Islet precursor cell (in vitro differentiated cells): ENCODE data around the gene UGT2B17.
"Not testable (repeated sequence)": the region's sequence is repeated elsewhere in the genome, so short reads cannot be mapped to it uniquely, and the experiment has no call there.

ENCODE experiments used
- DNase-seq: peaks from one replicate; pipeline ENCODE4 v3.0.0-alpha.2; 2018

Gene UGT2B17

DNA sequence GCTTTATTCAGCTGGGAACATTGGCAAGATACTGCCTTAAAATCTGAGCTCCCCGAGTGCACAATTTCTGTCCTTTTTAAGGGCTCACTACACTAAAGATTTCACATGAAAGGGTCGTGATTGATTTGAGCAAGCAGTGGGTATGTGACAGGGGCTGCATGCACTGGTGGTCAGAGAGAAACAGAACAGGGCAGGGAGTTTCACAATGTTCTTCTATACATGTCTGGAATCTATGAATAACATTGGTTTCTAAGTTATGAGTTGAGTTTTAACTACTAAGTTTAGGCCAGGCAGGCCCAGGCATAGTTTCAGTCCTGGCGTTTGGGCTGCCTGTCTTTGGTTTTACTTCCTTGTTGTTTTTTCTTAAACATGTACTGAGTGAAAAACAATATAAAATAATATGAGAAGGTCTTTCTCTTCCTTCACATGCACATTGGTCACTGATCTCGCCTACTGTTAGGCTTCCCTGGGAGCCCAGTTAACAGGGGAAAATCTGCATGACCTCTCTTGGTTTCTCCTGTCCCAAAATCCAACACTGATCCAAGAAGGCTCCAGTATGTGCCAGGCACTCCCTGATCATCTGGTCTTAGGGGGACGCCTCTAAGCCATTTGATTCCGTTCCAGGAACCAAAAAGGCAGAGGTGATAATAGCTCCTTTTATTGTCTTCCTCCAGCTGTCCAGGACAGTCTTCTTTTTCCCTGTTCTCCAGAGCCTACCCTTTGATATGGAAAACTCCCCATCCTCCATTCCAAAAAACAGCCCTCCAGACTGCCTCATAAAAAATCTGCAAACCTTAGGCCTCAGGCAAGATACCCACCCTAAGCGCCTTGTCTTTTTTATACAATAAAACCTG, at the start of gene UGT2B17:
Gene UGT2B17 (minus strand): TSS at position 51 of the 854 bp plus-strand sequence. CDS start 7,838 bp downstream, outside the sequence.
- DNase-seq = peak; percentile 52

DNA sequence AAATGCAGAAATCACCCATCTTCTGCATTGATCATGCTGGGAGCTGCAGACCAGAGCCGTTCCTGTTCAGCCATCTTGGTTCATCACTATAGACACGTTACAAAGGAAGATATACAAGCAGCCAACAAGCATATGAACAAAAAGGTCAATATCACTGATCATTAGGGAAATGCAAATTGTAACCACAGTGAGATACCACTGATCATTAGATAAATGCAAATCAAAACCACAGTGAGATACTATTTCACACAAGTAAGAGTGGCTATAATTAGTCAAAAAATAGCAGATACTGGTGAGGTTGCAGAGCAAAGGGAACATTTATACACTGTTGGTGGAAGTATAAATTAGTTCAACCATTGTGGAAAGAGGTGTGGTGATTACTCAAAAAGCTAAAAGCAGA, 46.6 kb upstream of the UGT2B17 start:
- not testable (repeated sequence) for DNase-seq

GRCh38 chr4:68617003-68617698, 41.0 kb upstream of the UGT2B17 start:
- no peak for DNase-seq

- DNase-seq = no peak
Measured at GRCh38 chr4:68615699-68616422, 39.7 kb upstream of the UGT2B17 start.

GRCh38 chr4:68613752-68614151, 37.6 kb upstream of the UGT2B17 start:
- no peak for DNase-seq

GRCh38 chr4:68606240-68606639, 30.1 kb upstream of the UGT2B17 start:
- DNase-seq = no peak

DNA sequence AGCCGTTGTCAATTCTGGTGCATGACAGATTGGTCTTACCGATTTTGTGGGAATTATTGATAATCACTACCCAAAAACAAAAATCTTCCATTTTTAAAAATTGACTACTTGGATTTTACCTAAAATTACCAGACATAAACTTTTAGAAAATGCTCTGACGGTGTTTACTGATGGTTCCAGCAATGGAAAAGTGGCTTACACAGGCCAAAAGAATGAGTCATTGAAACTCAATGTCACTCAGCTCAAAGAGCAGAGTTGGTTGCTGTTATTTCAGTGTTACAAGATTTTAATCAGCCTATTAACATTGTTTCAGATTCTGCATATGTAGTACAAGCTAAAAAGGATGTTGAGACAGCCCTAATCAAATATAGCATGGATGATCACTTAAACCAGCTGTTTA, 23.0 kb upstream of the UGT2B17 start:
- DNase-seq = no peak

- DNase-seq = no peak
Measured at GRCh38 chr4:68597482-68597881, 21.4 kb upstream of the UGT2B17 start.

DNA sequence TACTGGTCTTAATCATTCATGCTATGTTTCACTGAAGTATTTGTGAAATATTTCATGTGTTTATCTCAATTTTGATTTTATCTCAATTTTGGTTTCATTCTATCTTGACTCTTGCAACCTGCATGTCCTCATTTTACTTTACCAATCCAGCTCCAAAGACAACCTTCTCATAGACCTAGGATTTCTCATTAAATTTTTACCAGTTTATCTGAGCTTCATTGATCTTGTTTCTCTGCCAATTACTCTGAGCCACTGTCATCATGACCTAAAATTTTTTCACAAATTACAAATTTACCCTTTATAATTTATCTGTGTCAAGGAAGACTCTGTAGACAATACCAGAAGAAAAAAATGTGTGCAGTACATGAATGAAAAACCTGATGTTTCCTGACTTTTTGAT, 18.6 kb upstream of the UGT2B17 start:
- no peak for DNase-seq

DNA sequence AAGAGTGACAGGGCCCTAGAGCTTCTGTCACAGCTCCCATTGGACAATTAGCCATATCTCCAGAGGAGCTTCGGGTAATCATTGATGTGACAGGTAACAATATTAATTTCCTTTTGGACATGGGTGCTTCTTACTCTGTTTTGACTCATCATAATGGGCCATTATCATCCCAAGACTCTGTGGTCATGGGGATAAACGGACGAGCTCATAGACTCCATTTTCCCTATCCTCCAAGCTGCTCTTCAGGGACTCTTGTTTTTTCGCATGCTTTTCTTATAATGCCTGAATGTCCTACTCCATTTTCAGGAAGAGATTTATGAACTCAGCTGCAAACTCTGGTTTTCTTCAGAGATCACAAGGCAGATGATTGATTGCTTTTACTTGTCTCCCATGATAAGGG, 17.0 kb upstream of the UGT2B17 start:
- DNase-seq = no peak

DNA sequence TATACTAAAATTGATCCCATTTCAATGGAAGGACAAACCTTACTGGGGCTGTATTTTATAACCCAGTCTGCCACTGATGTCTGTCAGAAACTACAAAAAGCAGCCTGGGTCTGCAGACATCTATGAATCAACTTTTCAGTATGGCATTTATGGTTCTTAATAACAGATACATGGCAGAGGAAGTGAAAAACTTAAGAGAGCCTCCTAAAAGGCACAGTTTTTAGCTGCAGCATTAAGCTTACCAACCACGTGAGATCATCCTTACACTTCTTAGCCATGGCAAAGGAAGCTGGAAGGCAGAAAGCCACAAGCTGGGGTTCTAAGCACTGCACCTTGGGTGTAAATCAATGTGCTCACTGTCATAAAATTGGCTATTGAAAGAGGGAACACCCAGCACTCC, 16.6 kb upstream of the UGT2B17 start:
- no peak for DNase-seq

DNA sequence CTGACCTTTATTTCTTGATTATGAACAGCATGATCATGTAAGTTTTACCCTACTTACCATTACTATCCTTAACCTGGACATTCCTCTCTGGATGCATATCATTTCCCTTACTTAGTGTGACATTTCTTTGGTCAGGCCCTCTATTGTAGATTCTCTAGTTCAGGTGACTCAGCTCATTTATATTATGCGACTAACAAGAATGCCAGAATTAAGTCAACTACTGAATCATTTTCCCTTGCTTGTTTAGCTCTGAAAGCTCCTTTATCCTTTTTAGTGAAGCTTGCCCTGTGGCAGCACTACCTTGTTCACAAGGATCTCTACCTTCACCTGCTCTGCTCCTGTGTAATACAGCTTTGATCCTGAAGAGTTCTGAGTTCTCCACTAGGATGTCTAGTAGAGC, 15.1 kb upstream of the UGT2B17 start:
- no peak for DNase-seq

DNA sequence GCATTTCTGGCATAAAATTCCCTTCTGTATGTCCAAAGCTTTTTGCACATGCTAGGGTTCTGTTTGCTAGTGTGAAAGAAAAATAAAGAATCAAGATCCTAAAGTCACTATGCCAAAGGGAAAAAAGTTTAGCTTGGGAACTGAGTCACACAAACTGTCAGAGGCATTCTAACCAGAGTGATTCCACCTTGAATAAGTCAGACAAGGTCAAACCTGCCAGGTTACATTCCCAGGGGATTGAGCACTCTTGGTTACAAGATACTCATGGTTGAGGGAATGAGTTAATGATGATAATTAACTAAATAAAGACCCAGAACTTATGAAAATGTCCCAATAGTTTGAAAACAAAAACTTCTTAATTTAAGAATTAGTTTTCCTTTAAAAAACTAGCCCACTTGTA, 13.7 kb upstream of the UGT2B17 start:
- peak; percentile 59 for DNase-seq

DNA sequence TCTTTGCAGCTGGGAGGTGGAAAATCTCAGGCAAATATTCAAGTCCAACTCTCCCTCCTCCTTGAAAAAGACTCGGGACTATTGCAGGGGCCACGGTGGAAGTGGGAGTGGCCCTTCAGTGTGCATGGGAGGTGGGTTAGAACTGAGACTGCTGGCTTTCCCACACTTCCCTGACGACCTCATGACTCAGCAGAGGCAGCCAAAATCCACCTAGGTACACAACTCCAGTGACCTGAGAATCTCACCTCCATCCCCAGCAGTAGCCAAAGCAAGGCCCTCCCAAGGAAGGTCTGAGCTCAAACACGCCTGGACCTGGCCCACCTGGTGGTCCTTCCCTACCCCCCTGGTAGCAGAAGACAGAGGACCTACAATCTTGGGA, 6.2 kb upstream of the UGT2B17 start:
- DNase-seq = no peak

- DNase-seq = no peak
Measured at GRCh38 chr4:68581383-68582338, 5.5 kb upstream of the UGT2B17 start.

GRCh38 chr4:68577590-68577989, 1.5 kb upstream of the UGT2B17 start:
- no peak for DNase-seq

GRCh38 chr4:68575636-68576035, 486 bp downstream of the UGT2B17 start:
- DNase-seq = not testable (repeated sequence)

GRCh38 chr4:68575081-68575480, 1.0 kb downstream of the UGT2B17 start:
- no peak for DNase-seq

DNA sequence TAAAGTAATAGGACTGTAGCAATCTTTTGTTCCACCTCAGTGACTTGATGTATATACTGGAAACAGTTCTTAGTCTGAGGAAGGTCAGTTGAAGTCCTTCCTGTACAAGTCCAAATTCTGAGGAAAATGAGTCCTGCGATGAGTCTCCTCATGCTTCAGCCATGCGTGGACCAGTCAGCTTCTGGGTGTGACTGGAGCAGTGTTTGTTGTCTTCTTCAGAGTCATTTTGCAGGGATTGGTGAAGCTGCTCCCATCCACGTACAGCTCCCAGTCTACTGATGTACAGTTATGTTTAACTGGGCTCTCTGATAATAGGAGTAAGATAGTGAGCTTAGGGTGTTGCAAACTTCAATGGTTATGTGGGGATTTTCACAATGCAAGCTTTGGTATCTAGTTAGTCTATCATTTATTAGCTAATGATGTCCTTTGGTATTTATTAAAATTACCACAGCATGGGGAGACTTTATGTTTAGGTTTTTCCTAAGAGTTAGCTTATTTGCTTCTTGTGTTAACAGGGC, 3.4 kb downstream of the UGT2B17 start:
- no peak for DNase-seq

GRCh38 chr4:68570122-68570507, 6.0 kb downstream of the UGT2B17 start:
- DNase-seq = no peak

- no peak for DNase-seq
Measured at GRCh38 chr4:68569466-68570121, 6.5 kb downstream of the UGT2B17 start.

DNA sequence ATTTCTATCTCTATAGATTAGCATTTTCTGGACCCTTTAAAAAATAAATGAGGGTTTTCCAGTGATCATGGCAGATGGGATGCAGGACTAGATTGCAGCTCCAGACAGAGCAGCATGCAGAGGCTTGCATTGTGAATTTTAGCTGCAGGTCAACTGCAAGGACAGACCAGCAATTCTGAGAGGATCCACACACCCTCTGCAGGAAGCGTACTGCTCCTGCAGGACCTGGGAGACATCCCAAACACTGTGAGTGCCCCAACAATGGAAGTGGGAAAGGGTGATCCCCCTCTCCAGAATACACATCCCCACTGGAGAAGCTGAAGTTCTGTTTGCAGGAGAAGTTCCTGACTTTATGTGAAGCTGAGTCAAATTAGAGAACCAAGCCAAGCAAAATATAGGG, 7.1 kb downstream of the UGT2B17 start:
- DNase-seq = not testable (repeated sequence)
